PC-9 (cell line): ENCODE data around the gene CNPY2. TPM values are rescaled to one million over a fixed set of nuclear protein-coding genes. Genes with fewer than 3 reads are reported as not detected.

Experiments used
- BruUV-seq: library from RNA; stranded (reverse); fragments of 400-500 nt; replicated peaks from 2 replicates; lab custom pipeline; 2021; lab: Mats Ljungman, UMichigan
- CTCF ChIA-PET: fragments of 300-600 bp; sonication (Branson Sonifier 250); formaldehyde crosslinking; loops from one replicate; lab custom pipeline; 2022; ENCODE audit warnings: antibody characterized with exemption; lab: Charles Lee
- POLR2A ChIA-PET: fragments of 300-600 bp; sonication (Branson Sonifier 250); formaldehyde crosslinking; loops from one replicate; lab custom pipeline; 2022; ENCODE audit warnings: antibody characterized with exemption; ENCODE audit not compliant: unreplicated experiment; lab: Charles Lee
- DNase-seq, 2 experiments: peaks; one replicate each; pipeline versions ENCODE4 v3.0.0 to v3.0.0-alpha.2; 2015 to 2022; ENCODE audit warnings: mixed read lengths in 1 of 2
- H2AFZ ChIP-seq: fragments of 200-600 bp; sonication (generic); 2 replicates; pipeline ENCODE4 v1.8.1; 2017; ENCODE audit warnings: antibody characterized with exemption
- H3F3A ChIP-seq: fragments of 200-600 bp; sonication (generic); 2 replicates; pipeline ENCODE4 v1.8.1; 2017; ENCODE audit warnings: antibody characterized with exemption, mild to moderate bottlenecking, low read depth; ENCODE audit not compliant: insufficient read depth
- H3K27ac ChIP-seq: fragments of 200-600 bp; sonication (generic); 2 replicates; pipeline ENCODE4 v1.6.1; 2016; ENCODE audit warnings: mixed run types
- H3K27me3 ChIP-seq: fragments of 200-600 bp; sonication (generic); 2 replicates; pipeline ENCODE4 v1.6.1; 2016; ENCODE audit warnings: low read depth, mixed run types; ENCODE audit not compliant: insufficient read depth
- H3K36me3 ChIP-seq: fragments of 200-600 bp; sonication (generic); 2 replicates; pipeline ENCODE4 v1.6.1; 2016; ENCODE audit warnings: low read depth, mixed run types
- H3K4me1 ChIP-seq: fragments of 200-600 bp; sonication (generic); replicated peaks from 2 replicates; pipeline ENCODE4 v1.6.1; 2016; ENCODE audit warnings: mixed run types; ENCODE audit not compliant: insufficient read depth
- H3K4me2 ChIP-seq: fragments of 200-600 bp; sonication (generic); 2 replicates; pipeline ENCODE4 v1.6.1; 2017; ENCODE audit warnings: mixed run types
- H3K4me3 ChIP-seq: fragments of 200-600 bp; sonication (generic); 2 replicates; pipeline ENCODE4 v1.6.1; 2016; ENCODE audit warnings: mixed run types
- H3K79me2 ChIP-seq: fragments of 200-600 bp; sonication (generic); 2 replicates; pipeline ENCODE4 v1.6.1; 2017; ENCODE audit warnings: low read depth, mixed run types
- H3K9me2 ChIP-seq: fragments of 200-600 bp; sonication (generic); 2 replicates; pipeline ENCODE4 v1.8.1; 2017; ENCODE audit warnings: mild to moderate bottlenecking; ENCODE audit not compliant: insufficient read depth
- H3K9me3 ChIP-seq: fragments of 200-600 bp; sonication (generic); 2 replicates; pipeline ENCODE4 v1.8.1; 2016; ENCODE audit warnings: low read depth; ENCODE audit not compliant: insufficient read depth
- H4K20me1 ChIP-seq: fragments of 200-600 bp; sonication (generic); 2 replicates; pipeline ENCODE4 v1.8.1; 2017; ENCODE audit not compliant: insufficient read depth
- EZH2 ChIP-seq: fragments of 200-600 bp; sonication (generic); IDR thresholded peaks from 2 replicates; pipeline ENCODE4 v1.8.0; 2017; ENCODE audit warnings: antibody characterized with exemption, low read depth
- intact Hi-C: fragments of 100-400 bp; cut with micrococcal nuclease; formaldehyde crosslinking; loops from one replicate; pipeline ENCODE4 v1.10.0; 2022; ENCODE audit not compliant: unreplicated experiment
- total RNA-seq: library from RNA; stranded (reverse); gene quantifications from 2 replicates; pipeline ENCODE4 v1.2.3, GENCODE V29; 2021
- TF ChIP-seq, protein P1 (sequence below): fragments of 200-600 bp; sonication (generic); conservative IDR thresholded peaks from 2 replicates; pipeline ENCODE4 v1.6.1; 2017; ENCODE audit warnings: mixed run types, antibody characterized with exemption, mild to moderate bottlenecking, moderate library complexity

Gene CNPY2
- total RNA-seq, 1 experiment from 2014 or later: 82.1 TPM

DNA sequence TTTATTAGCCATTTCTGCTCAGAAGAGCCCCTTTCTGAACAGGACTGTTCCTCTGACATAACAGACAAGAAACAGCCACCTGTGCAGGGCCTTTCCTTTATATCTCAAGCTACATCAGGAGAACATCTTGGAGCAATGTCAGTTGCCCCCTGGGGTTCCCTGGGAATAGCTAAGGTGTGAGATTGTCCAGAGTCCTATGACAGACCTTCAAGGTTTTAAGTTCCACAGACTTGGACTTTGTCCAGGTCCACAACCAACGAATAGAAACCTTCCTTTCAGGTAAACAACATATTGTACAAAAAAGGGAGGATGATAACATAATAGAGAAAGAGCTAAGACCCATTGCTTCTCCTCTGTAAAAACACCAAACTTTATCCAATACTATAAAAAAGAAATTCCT, 25.8 kb upstream of the CNPY2 start:
- no peaks in the 10 kb centered on the region for H3K36me3 ChIP-seq
- no peak overlapping the region for H2AFZ ChIP-seq
- H3K4me3 ChIP-seq: no peak overlapping the region
- H3K79me2 ChIP-seq: no peaks in the 10 kb centered on the region
- DNase-seq: no peak
- H4K20me1 ChIP-seq: no peaks in the 10 kb centered on the region
- no peak overlapping the region for H3K4me2 ChIP-seq
- H3K9me3 ChIP-seq: no peaks in the 10 kb centered on the region
- intact Hi-C loops: no loop called here
- peaks cover 20% of the 10 kb centered on the region for H3K4me1 ChIP-seq
- ChIA-PET POLR2A (no interaction called here), CTCF (no interaction called here)
- no peak for TF ChIP-seq EZH2
- TF ChIP-seq, protein P1, sequence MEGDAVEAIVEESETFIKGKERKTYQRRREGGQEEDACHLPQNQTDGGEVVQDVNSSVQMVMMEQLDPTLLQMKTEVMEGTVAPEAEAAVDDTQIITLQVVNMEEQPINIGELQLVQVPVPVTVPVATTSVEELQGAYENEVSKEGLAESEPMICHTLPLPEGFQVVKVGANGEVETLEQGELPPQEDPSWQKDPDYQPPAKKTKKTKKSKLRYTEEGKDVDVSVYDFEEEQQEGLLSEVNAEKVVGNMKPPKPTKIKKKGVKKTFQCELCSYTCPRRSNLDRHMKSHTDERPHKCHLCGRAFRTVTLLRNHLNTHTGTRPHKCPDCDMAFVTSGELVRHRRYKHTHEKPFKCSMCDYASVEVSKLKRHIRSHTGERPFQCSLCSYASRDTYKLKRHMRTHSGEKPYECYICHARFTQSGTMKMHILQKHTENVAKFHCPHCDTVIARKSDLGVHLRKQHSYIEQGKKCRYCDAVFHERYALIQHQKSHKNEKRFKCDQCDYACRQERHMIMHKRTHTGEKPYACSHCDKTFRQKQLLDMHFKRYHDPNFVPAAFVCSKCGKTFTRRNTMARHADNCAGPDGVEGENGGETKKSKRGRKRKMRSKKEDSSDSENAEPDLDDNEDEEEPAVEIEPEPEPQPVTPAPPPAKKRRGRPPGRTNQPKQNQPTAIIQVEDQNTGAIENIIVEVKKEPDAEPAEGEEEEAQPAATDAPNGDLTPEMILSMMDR: no peak
- no peak overlapping the region for H3K27ac ChIP-seq
- peaks cover 21% of the 10 kb centered on the region for H3F3A ChIP-seq
- BruUV-seq: no TSS peak
- no peaks in the 10 kb centered on the region for H3K27me3 ChIP-seq
- no peaks in the 10 kb centered on the region for H3K9me2 ChIP-seq

DNA sequence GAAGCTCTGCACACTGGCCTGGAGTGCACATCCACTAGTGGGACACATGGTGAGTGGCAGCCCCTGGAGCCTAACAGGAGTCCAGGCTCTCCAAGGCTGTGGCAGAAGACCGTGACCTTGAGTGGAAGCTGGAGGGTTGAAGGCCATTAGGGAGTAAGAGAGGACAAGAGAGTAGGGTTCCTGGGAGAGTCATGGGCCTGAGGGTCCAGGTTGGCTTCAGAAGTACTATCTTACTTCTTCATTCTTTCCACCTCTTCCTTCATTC, 23.3 kb upstream of the CNPY2 start:
- POLR2A ChIA-PET: interaction anchor here (0.6 to 1.0 kb wide), 3 partner anchors 21 to 162 kb away, joined by 3 to 10 read pairs (median 3); partner anchors contain the start of gene STAT2
- intact Hi-C loops: no loop called here
- H3K27ac ChIP-seq: peak overlapping the region; percentile 64
- H3K27me3 ChIP-seq: no peaks in the 10 kb centered on the region
- H4K20me1 ChIP-seq: no peaks in the 10 kb centered on the region
- H3F3A ChIP-seq: peaks cover 31% of the 10 kb centered on the region
- H3K79me2 ChIP-seq: peaks cover 5% of the 10 kb centered on the region
- TF ChIP-seq, protein P1: no peak
- no peak for TF ChIP-seq EZH2
- H3K4me3 ChIP-seq: no peak overlapping the region
- no peaks in the 10 kb centered on the region for H3K9me3 ChIP-seq
- H3K36me3 ChIP-seq: no peaks in the 10 kb centered on the region
- no peak for DNase-seq
- BruUV-seq: no TSS peak
- peaks cover 29% of the 10 kb centered on the region for H3K4me1 ChIP-seq
- peak overlapping the region; percentile 47 for H3K4me2 ChIP-seq
- H3K9me2 ChIP-seq: no peaks in the 10 kb centered on the region
- CTCF ChIA-PET: no interaction called here
- H2AFZ ChIP-seq: peak overlapping the region; percentile 24; the same call in 1 of the 2 replicates

DNA sequence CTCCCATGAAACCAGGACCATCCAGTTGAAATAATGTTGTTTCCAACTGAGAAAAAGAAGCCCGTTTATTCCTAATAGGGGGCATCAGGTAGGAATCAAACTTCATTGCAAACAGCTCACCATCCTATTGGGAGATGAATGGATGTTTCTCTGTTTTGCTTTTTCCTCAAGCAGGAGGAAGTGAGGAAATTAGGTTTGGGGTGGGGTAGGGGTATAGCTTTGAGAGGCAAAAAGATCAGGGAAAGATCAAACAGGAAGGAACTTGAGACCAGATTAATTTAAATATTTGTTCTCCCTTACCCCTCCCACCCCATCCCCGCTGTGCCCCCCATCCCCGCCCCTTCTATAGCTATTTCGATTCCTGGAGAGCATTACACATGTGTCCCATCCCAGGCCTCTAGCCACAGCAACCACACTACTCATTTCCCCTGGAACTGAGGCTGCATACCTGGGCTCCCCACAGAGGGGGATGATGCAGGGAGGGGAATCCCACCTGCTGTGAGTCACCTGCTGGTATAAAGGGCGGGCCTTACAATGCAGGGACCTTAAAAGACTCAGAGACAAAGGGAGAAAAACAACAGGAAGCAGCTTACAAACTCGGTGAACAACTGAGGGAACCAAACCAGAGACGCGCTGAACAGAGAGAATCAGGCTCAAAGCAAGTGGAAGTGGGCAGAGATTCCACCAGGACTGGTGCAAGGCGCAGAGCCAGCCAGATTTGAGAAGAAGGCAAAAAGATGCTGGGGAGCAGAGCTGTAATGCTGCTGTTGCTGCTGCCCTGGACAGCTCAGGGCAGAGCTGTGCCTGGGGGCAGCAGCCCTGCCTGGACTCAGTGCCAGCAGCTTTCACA, 22.7 kb upstream of the CNPY2 start, which contains the start of gene IL23A:
Gene IL23A (plus strand): TSS at position 577 of the 850 bp plus-strand sequence. CDS start 161 bp downstream, at position 738.
- peak within 1 kb of the TSS; percentile 24 for H2AFZ ChIP-seq
- POLR2A ChIA-PET: interaction anchor here (0.5 to 1.0 kb wide), 4 partner anchors 21 to 291 kb away, joined by 3 read pairs; partner anchors contain the start of gene STAT2
- H3K4me3 ChIP-seq: no peak within 1 kb of the TSS
- H3K4me2 ChIP-seq: peak within 1 kb of the TSS; percentile 47
- no peaks in the 10 kb centered on the region for H3K9me2 ChIP-seq
- no peak for TF ChIP-seq EZH2
- TF ChIP-seq, protein P1: no peak
- no peaks in the 10 kb centered on the region for H3K36me3 ChIP-seq
- BruUV-seq: TSS peak; percentile 1
- no peaks in the 10 kb centered on the region for H4K20me1 ChIP-seq
- H3K27ac ChIP-seq: peak within 1 kb of the TSS; percentile 64
- no peaks in the 10 kb centered on the region for H3K27me3 ChIP-seq
- CTCF ChIA-PET: interaction anchor here (0.6 kb wide), 1 partner anchor 20 kb away, joined by 3 read pairs; no protein-coding TSS in a partner anchor
- peaks cover 29% of the 10 kb centered on the region for H3K4me1 ChIP-seq
- no peaks in the 10 kb centered on the region for H3K9me3 ChIP-seq
- DNase-seq: peak; percentile 71 to 74
- peaks cover 5% of the 10 kb centered on the region for H3K79me2 ChIP-seq
- intact Hi-C loops: no loop called here
- peaks cover 31% of the 10 kb centered on the region for H3F3A ChIP-seq
